ENCODE data around the gene USP26. TPM values are rescaled to one million over a fixed set of nuclear protein-coding genes. Genes with fewer than 3 reads are reported as not detected.

The USP26 gene
- total RNA-seq, 1 donor from 2014 or later: not detected

DNA sequence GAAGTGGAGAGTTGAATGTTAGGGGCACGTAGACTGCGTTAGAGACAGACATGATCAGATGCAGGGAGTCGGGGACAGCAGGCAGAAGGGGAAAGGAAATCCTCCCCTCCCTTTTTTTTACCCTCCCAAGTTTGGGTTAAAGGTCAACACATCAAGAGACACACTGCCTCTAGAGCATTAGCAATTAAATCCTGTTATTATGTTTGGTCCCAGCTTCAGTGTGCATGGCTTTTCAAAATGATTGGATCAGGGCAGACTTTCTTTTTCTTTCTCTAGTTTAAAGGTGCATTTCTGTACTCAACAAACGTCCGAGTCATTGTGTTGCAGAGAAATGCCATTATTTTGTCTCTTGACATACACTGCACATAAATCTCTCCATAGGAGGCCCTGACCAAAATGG is 63.9 kb downstream of the USP26 start:
- Histone ChIP-seq H3K4me1 (no peaks in the 10 kb centered on the region), H3K4me3 (no peak overlapping the region), H3K36me3 (no peaks in the 10 kb centered on the region), H3K27me3 (no peaks in the 10 kb centered on the region), H3K9ac (no peak overlapping the region), H3K27ac (no peak overlapping the region), H3K4me2 (no peak overlapping the region), H3K79me2 (ENCODE audit: low read depth) (no peaks in the 10 kb centered on the region), H4K20me1 (ENCODE audit: low read depth) (no peaks in the 10 kb centered on the region), H3F3A (ENCODE audit: low read depth) (no peaks in the 10 kb centered on the region), H3K9me3 (ENCODE audit: low read depth) (peaks cover 12% of the 10 kb centered on the region), H2AFZ (replicated peaks) (no peak overlapping the region)
- peak overlapping the region; percentile 2 for H3K4me3 Mint-ChIP-seq
- H3K36me3 Mint-ChIP-seq: no peaks in the 10 kb centered on the region
- H3K4me1 Mint-ChIP-seq: peaks cover 28% of the 10 kb centered on the region
- H3K27ac Mint-ChIP-seq: peak overlapping the region; percentile 65
- no peak for TF ChIP-seq EZH2phosphoT487 (IDR thresholded peaks at IDR 0.05)
- TF ChIP-seq, protein P1, sequence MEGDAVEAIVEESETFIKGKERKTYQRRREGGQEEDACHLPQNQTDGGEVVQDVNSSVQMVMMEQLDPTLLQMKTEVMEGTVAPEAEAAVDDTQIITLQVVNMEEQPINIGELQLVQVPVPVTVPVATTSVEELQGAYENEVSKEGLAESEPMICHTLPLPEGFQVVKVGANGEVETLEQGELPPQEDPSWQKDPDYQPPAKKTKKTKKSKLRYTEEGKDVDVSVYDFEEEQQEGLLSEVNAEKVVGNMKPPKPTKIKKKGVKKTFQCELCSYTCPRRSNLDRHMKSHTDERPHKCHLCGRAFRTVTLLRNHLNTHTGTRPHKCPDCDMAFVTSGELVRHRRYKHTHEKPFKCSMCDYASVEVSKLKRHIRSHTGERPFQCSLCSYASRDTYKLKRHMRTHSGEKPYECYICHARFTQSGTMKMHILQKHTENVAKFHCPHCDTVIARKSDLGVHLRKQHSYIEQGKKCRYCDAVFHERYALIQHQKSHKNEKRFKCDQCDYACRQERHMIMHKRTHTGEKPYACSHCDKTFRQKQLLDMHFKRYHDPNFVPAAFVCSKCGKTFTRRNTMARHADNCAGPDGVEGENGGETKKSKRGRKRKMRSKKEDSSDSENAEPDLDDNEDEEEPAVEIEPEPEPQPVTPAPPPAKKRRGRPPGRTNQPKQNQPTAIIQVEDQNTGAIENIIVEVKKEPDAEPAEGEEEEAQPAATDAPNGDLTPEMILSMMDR (IDR thresholded peaks at IDR 0.05): no peak
- TF ChIP-seq EZH2 (IDR thresholded peaks at IDR 0.05): no peak
- peaks cover 11% of the 10 kb centered on the region for H3K9me3 Mint-ChIP-seq
- no peak for DNase-seq (ENCODE audit: low spot score)
- H3K27me3 Mint-ChIP-seq (ENCODE audit: insufficient read depth, low read depth): peaks cover 6% of the 10 kb centered on the region

DNA sequence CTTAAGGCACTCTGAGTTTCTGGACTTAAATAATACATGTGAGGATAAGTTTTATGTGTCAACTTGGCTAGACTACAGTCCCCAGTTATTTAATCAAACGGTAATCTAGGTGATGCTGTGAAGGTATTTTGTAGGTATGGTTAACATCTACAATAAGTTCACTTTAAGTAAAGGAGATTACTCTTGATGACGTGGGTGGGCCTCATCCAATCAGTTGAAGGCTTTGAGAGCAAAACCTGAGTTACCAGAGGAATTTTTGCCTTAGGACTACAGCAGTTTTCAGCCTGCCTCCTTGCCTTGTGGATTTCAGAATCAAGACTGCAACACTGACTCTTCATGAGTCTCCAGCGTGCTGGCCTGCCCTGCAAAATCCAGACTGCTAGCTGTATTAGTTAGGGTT is 78.7 kb downstream of the USP26 start:
- no peaks in the 10 kb centered on the region for H3K27me3 ChIP-seq
- DNase-seq (ENCODE audit: low spot score): no peak
- no peaks in the 10 kb centered on the region for H3K36me3 ChIP-seq
- H3K9ac ChIP-seq: no peak overlapping the region
- H3K4me1 Mint-ChIP-seq: no peaks in the 10 kb centered on the region
- H3K36me3 Mint-ChIP-seq: no peaks in the 10 kb centered on the region
- H3K79me2 ChIP-seq (ENCODE audit: low read depth): no peaks in the 10 kb centered on the region
- TF ChIP-seq, protein P1 (IDR thresholded peaks at IDR 0.05): no peak
- TF ChIP-seq EZH2 (IDR thresholded peaks at IDR 0.05) (no peak), EZH2phosphoT487 (IDR thresholded peaks at IDR 0.05) (no peak)
- no peak overlapping the region for H3K4me3 Mint-ChIP-seq
- H3K27me3 Mint-ChIP-seq (ENCODE audit: insufficient read depth, low read depth): peaks cover 2% of the 10 kb centered on the region
- H3K4me2 ChIP-seq: no peak overlapping the region
- H3K27ac ChIP-seq: no peak overlapping the region
- H4K20me1 ChIP-seq (ENCODE audit: low read depth): no peaks in the 10 kb centered on the region
- H3K27ac Mint-ChIP-seq: no peak overlapping the region
- H3K9me3 ChIP-seq (ENCODE audit: low read depth): peaks cover 4% of the 10 kb centered on the region
- no peaks in the 10 kb centered on the region for H3K4me1 ChIP-seq
- H3K9me3 Mint-ChIP-seq: peaks cover 2% of the 10 kb centered on the region
- no peaks in the 10 kb centered on the region for H3F3A ChIP-seq (ENCODE audit: low read depth)
- H2AFZ ChIP-seq (replicated peaks): no peak overlapping the region
- H3K4me3 ChIP-seq: no peak overlapping the region

DNA sequence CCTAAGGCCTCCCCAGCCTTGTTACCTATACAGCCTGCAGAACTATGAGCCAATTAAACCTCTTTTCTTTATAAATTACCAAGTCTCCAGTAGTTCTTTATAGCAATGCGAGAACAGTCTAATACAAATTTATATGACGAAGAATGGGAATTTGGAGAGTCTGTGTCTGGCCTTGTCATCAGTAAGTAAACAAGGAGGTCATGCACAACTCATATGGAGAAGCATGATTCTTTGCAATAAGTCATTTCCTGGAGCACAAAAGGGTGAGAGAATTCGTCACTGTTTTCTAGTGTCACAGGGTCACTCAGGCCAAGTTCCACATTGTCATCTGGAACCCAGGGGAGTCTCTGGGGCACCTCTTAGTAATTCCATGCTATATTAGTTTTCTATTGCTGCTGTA is 89.5 kb downstream of the USP26 start:
- Mint-ChIP-seq H3K9me3 (peaks cover 28% of the 10 kb centered on the region), H3K4me1 (no peaks in the 10 kb centered on the region), H3K4me3 (no peak overlapping the region), H3K27ac (no peak overlapping the region), H3K36me3 (peaks cover 2% of the 10 kb centered on the region), H3K27me3 (ENCODE audit: insufficient read depth, low read depth) (peaks cover 2% of the 10 kb centered on the region)
- no peaks in the 10 kb centered on the region for H3K79me2 ChIP-seq (ENCODE audit: low read depth)
- H3K36me3 ChIP-seq: no peaks in the 10 kb centered on the region
- no peak overlapping the region for H3K9ac ChIP-seq
- no peak for TF ChIP-seq EZH2phosphoT487 (IDR thresholded peaks at IDR 0.05)
- no peak for TF ChIP-seq EZH2 (IDR thresholded peaks at IDR 0.05)
- TF ChIP-seq, protein P1 (IDR thresholded peaks at IDR 0.05): no peak
- no peak overlapping the region for H3K4me2 ChIP-seq
- no peaks in the 10 kb centered on the region for H3K27me3 ChIP-seq
- no peaks in the 10 kb centered on the region for H4K20me1 ChIP-seq (ENCODE audit: low read depth)
- H3K9me3 ChIP-seq (ENCODE audit: low read depth): peaks cover 4% of the 10 kb centered on the region
- H3K4me1 ChIP-seq: no peaks in the 10 kb centered on the region
- H2AFZ ChIP-seq (replicated peaks): no peak overlapping the region
- H3K4me3 ChIP-seq: no peak overlapping the region
- DNase-seq (ENCODE audit: low spot score): no peak
- H3F3A ChIP-seq (ENCODE audit: low read depth): no peaks in the 10 kb centered on the region
- no peak overlapping the region for H3K27ac ChIP-seq

Data from neural progenitor cell (in vitro differentiated cells).